HEK293T (cell line): ENCODE data around the gene PLEKHF1.

Experiments used
- CTCF ChIA-PET: fragments of 350-600 bp; formaldehyde crosslinking; extraction: SDS; loops from one replicate; lab custom pipeline; 2021; ENCODE audit warnings: antibody characterized with exemption, inconsistent platforms; lab: Yijun Ruan, JAX
- POLR2A ChIA-PET: fragments of 350-600 bp; formaldehyde crosslinking; extraction: SDS; loops from one replicate; lab custom pipeline; 2020; ENCODE audit warnings: antibody characterized with exemption, inconsistent platforms; lab: Yijun Ruan, JAX
- DNase-seq: peaks from one replicate; pipeline ENCODE4 v3.0.0; 2012; ENCODE audit warnings: mixed read lengths; ENCODE audit errors: extremely low spot score
- ARNT ChIP-seq: fragments of 450-650 bp; IDR thresholded peaks from 2 replicates; pipeline ENCODE4 v1.6.1; 2017; ENCODE audit warnings: mild to moderate bottlenecking
- BHLHE40 ChIP-seq: fragments of 450-650 bp; IDR thresholded peaks from 2 replicates; pipeline ENCODE4 v1.6.1; 2016; ENCODE audit warnings: mild to moderate bottlenecking, moderate library complexity, borderline replicate concordance
- CTBP1 ChIP-seq: fragments of 450-650 bp; IDR thresholded peaks from 2 replicates; pipeline ENCODE4 v1.6.1; 2016; ENCODE audit warnings: borderline replicate concordance
- ELF4 ChIP-seq: fragments of 450-650 bp; IDR thresholded peaks from 2 replicates; pipeline ENCODE4 v1.6.1; 2017; ENCODE audit warnings: antibody characterized with exemption
- FOXA1 ChIP-seq: fragments of 450-650 bp; IDR thresholded peaks from 2 replicates; pipeline ENCODE4 v1.6.1; 2016; ENCODE audit warnings: mild to moderate bottlenecking
- FOXK2 ChIP-seq: fragments of 450-650 bp; IDR thresholded peaks from 2 replicates; pipeline ENCODE4 v1.6.1; 2016; ENCODE audit warnings: mild to moderate bottlenecking
- FOXM1 ChIP-seq: fragments of 450-650 bp; IDR thresholded peaks from 2 replicates; pipeline ENCODE4 v1.6.1; 2017; ENCODE audit warnings: mild to moderate bottlenecking, borderline replicate concordance
- HDGF ChIP-seq: fragments of 450-650 bp; IDR thresholded peaks from 2 replicates; pipeline ENCODE4 v1.6.1; 2017; ENCODE audit warnings: antibody characterized with exemption, borderline replicate concordance
- L3MBTL2 ChIP-seq: fragments of 450-650 bp; conservative IDR thresholded peaks from 2 replicates; pipeline ENCODE4 v1.6.1; 2016; ENCODE audit warnings: mild to moderate bottlenecking
- LEF1 ChIP-seq: fragments of 450-650 bp; IDR thresholded peaks from 2 replicates; pipeline ENCODE4 v1.6.1; 2017; ENCODE audit warnings: mild to moderate bottlenecking, borderline replicate concordance
- NFRKB ChIP-seq: fragments of 450-650 bp; IDR thresholded peaks from 2 replicates; pipeline ENCODE4 v1.6.1; 2016; ENCODE audit warnings: mild to moderate bottlenecking, moderate library complexity
- SP1 ChIP-seq: fragments of 450-650 bp; IDR thresholded peaks from 2 replicates; pipeline ENCODE4 v1.6.1; 2017
- SUZ12 ChIP-seq: fragments of 450-650 bp; IDR thresholded peaks from 2 replicates; pipeline ENCODE4 v1.6.1; 2016; ENCODE audit warnings: mild to moderate bottlenecking
- TARDBP ChIP-seq: fragments of 450-650 bp; IDR thresholded peaks from 2 replicates; pipeline ENCODE4 v1.6.1; 2016
- ZNF384 ChIP-seq: fragments of 450-650 bp; IDR thresholded peaks from 2 replicates; pipeline ENCODE4 v1.6.1; 2016
- TF ChIP-seq, protein P1 (sequence below): fragments of 450-650 bp; IDR thresholded peaks from 2 replicates; pipeline ENCODE4 v1.6.1; 2016

Gene PLEKHF1

GRCh38 chr19:29679598-29680210, 14.4 kb downstream of the PLEKHF1 start:
- CTCF ChIA-PET, result no interaction called here
- POLR2A ChIA-PET, result interaction anchor here (1.0 kb wide), 1 partner anchor 74 kb away, joined by 5 read pairs; the partner anchor contains the start of gene POP4
- no peak for TF ChIP-seq BHLHE40
- TF ChIP-seq FOXA1, result no peak
- no peak for DNase-seq

DNA sequence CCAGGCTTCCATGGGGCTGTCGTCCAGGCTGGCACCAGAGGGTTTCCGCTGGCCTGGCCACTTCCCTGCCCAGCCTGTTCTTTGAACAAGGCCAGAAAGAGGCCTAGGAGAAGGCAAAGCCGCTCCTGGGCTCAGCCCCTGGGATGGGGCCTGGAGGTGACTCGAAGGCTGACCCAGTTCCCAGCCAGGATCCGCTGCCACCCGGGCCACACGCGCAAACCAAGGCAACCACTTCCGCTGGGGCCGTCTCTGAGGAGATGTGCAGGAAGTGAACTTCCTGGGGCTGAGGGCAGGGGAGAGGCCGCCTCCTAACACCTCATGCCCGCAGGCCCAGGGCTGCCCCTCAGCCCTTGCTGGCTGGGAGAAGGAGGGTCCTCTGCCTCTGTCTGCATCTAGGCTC, 15.2 kb downstream of the PLEKHF1 start:
- no peak for DNase-seq
- no peak for TF ChIP-seq SUZ12
- no peak for TF ChIP-seq FOXA1
- TF ChIP-seq HDGF, result no peak
- no peak for TF ChIP-seq FOXM1
- TF ChIP-seq CTBP1, result no peak
- POLR2A ChIA-PET, result no interaction called here
- CTCF ChIA-PET, result no interaction called here

GRCh38 chr19:29680937-29681336, 15.7 kb downstream of the PLEKHF1 start:
- TF ChIP-seq BHLHE40 (no peak), FOXK2 (no peak), LEF1 (no peak), HDGF (no peak), FOXA1 (no peak), ARNT (no peak), ELF4 (no peak), FOXM1 (no peak), NFRKB (no peak), TARDBP (no peak), L3MBTL2 (no peak), SUZ12 (no peak)
- TF ChIP-seq, protein P1, sequence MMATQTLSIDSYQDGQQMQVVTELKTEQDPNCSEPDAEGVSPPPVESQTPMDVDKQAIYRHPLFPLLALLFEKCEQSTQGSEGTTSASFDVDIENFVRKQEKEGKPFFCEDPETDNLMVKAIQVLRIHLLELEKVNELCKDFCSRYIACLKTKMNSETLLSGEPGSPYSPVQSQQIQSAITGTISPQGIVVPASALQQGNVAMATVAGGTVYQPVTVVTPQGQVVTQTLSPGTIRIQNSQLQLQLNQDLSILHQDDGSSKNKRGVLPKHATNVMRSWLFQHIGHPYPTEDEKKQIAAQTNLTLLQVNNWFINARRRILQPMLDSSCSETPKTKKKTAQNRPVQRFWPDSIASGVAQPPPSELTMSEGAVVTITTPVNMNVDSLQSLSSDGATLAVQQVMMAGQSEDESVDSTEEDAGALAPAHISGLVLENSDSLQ, result no peak
- POLR2A ChIA-PET, result interaction anchor here (1.8 kb wide), 1 partner anchor 36 kb away, joined by 5 read pairs; no protein-coding TSS in a partner anchor
- CTCF ChIA-PET, result interaction anchor here (0.5 kb wide), 1 partner anchor 10 kb away, joined by 4 read pairs; no protein-coding TSS in a partner anchor
- no peak for DNase-seq

DNA sequence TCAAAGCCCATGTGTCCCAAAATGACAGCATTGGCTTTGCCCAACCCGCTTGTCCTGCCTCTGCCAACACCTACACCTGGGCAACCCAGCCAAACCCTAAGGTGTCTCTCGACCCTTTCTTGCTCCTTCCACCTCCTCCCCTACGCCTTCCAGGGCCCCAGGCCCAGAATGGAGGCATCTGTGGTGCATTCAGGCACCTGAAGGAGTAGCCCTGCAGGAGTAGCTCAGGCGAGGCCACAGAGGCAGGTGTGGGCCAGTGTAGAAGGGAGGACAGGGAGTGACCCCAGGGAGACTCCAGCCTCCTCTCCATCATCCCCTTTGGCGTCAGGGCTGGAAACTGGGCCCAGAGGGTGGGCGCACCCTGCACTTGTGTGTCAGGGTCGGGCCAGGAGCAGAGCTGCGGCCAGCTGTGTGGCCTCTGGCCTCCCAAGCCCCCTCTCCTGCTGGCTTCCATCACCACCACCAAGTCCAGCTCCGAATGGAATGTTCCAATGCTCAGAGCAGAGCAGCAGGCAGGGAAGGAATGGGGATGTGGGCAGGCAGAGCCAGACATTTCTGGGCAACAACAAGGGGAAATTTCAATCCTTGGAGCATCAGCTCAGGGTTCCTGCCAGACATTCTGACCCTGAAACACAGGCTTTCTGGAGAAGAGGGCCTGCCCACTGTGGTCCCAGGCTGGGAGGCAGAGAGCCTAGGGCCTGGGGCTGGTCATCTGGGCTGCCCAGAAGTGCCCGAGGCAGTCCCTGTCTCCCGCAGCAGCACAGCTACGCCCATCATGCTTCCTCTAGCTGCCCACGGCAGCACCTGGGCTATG, 16.4 kb downstream of the PLEKHF1 start:
- TF ChIP-seq FOXA1, result no peak
- no peak for TF ChIP-seq L3MBTL2
- TF ChIP-seq SUZ12, result no peak
- no peak for TF ChIP-seq LEF1
- no peak for TF ChIP-seq CTBP1
- no peak for DNase-seq
- ChIA-PET CTCF (interaction anchor here (0.5 to 1.0 kb wide), 2 partner anchors 10 to 34 kb away, joined by 3 to 4 read pairs; no protein-coding TSS in a partner anchor), POLR2A (interaction anchor here (1.8 kb wide), 1 partner anchor 35 kb away, joined by 5 read pairs; no protein-coding TSS in a partner anchor)

- POLR2A ChIA-PET, result interaction anchor here (1.8 kb wide), 1 partner anchor 34 kb away, joined by 5 read pairs; no protein-coding TSS in a partner anchor
- CTCF ChIA-PET, result interaction anchor here (1.0 kb wide), 1 partner anchor 34 kb away, joined by 3 read pairs; no protein-coding TSS in a partner anchor
- no peak for DNase-seq
- no peak for TF ChIP-seq HDGF
- no peak for TF ChIP-seq CTBP1
- TF ChIP-seq, protein P1, result no peak
- no peak for TF ChIP-seq LEF1
- no peak for TF ChIP-seq ELF4
- no peak for TF ChIP-seq ZNF384
- TF ChIP-seq SUZ12, result no peak
These were observed 17.1 kb downstream of the PLEKHF1 start for GRCh38 chr19:29682236-29682895.

DNA sequence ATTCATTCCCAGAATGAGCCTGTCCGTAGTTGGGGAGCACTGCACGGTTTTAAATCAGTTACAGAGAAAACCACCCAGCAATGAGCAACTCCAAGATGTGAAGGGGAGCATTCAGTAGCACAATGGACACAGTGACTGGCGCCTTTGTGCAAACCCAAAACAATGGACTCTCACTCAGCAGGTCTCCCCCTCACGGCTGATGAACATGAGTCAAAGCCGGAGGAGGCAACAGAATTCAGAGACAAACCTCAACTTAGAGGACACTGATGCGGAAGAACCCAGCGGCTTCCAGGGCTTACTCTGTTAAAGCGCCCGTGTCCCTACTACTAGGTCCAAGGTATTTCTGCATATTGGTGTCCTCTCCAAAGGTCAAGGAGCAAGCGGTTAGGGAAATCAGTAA, 17.7 kb downstream of the PLEKHF1 start:
- CTCF ChIA-PET, result no interaction called here
- no peak for TF ChIP-seq CTBP1
- no peak for TF ChIP-seq BHLHE40
- no peak for TF ChIP-seq FOXA1
- no peak for TF ChIP-seq SP1
- TF ChIP-seq, protein P1, result no peak
- TF ChIP-seq ZNF384, result no peak
- TF ChIP-seq ARNT, result no peak
- TF ChIP-seq SUZ12, result no peak
- TF ChIP-seq ELF4, result no peak
- TF ChIP-seq HDGF, result no peak
- TF ChIP-seq NFRKB, result no peak
- no peak for TF ChIP-seq L3MBTL2
- no peak for TF ChIP-seq LEF1
- TF ChIP-seq FOXM1, result no peak
- no peak for TF ChIP-seq TARDBP
- no peak for TF ChIP-seq FOXK2
- POLR2A ChIA-PET, result interaction anchor here (1.8 kb wide), 1 partner anchor 34 kb away, joined by 5 read pairs; no protein-coding TSS in a partner anchor
- DNase-seq, result no peak
